Neural crest cell (in vitro differentiated cells): ENCODE results near the gene CHTF18. TPM values are rescaled to one million over a fixed set of nuclear protein-coding genes. Genes with fewer than 3 reads are reported as not detected.

ENCODE experiments used
- DNase-seq: peaks from one replicate; pipeline ENCODE4 v3.0.0; 2021; ENCODE audit warnings: low read depth, mixed read lengths, low spot score
- H3K27ac Mint-ChIP-seq: one replicate; pipeline ENCODE4 v1.8.0; 2021; ENCODE audit warnings: mild to moderate bottlenecking, mixed read lengths; ENCODE audit not compliant: unreplicated experiment
- H3K27me3 Mint-ChIP-seq: 2 replicates; pipeline ENCODE4 v1.8.0; 2021; ENCODE audit warnings: low read depth, mild to moderate bottlenecking, mixed read lengths
- H3K36me3 Mint-ChIP-seq: 2 replicates; pipeline ENCODE4 v1.8.0; 2021; ENCODE audit warnings: low read depth, mild to moderate bottlenecking, mixed read lengths
- H3K4me1 Mint-ChIP-seq: 2 replicates; pipeline ENCODE4 v1.8.0; 2021; ENCODE audit warnings: mixed read lengths
- H3K4me3 Mint-ChIP-seq: one replicate; pipeline ENCODE4 v1.8.0; 2021; ENCODE audit warnings: mild to moderate bottlenecking, mixed read lengths
- H3K9me3 Mint-ChIP-seq: 2 replicates; pipeline ENCODE4 v1.8.0; 2021; ENCODE audit warnings: mixed read lengths
- CTCF ChIP-seq: fragments of 200-600 bp; sonication (generic); conservative IDR thresholded peaks from 2 replicates; pipeline ENCODE4 v1.5.0; 2021; ENCODE audit warnings: antibody characterized with exemption, mild to moderate bottlenecking
- total RNA-seq: library from RNA; stranded (reverse); gene quantifications from 2 replicates; pipeline ENCODE4 v1.2.1, GENCODE V29; 2021

CHTF18 gene
- total RNA-seq, 1 donor from 2014 or later = 169 TPM

- Mint-ChIP-seq H3K9me3 (no peaks in the 10 kb centered on the region), H3K27me3 (no peaks in the 10 kb centered on the region), H3K4me3 (peak overlapping the region; percentile 71), H3K36me3 (no peaks in the 10 kb centered on the region), H3K4me1 (no peaks in the 10 kb centered on the region), H3K27ac (no peak overlapping the region)
- DNase-seq = no peak
- TF ChIP-seq CTCF = no peak
Measured at GRCh38 chr16:784431-784830, 4.0 kb upstream of the CHTF18 start.

- no peak overlapping the region for H3K27ac Mint-ChIP-seq
- peak; percentile 89 for TF ChIP-seq CTCF
- H3K9me3 Mint-ChIP-seq = no peaks in the 10 kb centered on the region
- H3K27me3 Mint-ChIP-seq = no peaks in the 10 kb centered on the region
- peak; percentile 71 for DNase-seq
- no peaks in the 10 kb centered on the region for H3K4me1 Mint-ChIP-seq
- no peaks in the 10 kb centered on the region for H3K36me3 Mint-ChIP-seq
- H3K4me3 Mint-ChIP-seq = peak overlapping the region; percentile 71
Measured at GRCh38 chr16:785563-786535, 2.6 kb upstream of the CHTF18 start.

GRCh38 chr16:787321-787966 lies 976 bp upstream of the CHTF18 start:
- peak overlapping the region; percentile 87 for H3K4me3 Mint-ChIP-seq
- no peaks in the 10 kb centered on the region for H3K27me3 Mint-ChIP-seq
- peaks cover 5% of the 10 kb centered on the region for H3K36me3 Mint-ChIP-seq
- H3K9me3 Mint-ChIP-seq = no peaks in the 10 kb centered on the region
- H3K27ac Mint-ChIP-seq = no peak overlapping the region
- H3K4me1 Mint-ChIP-seq = no peaks in the 10 kb centered on the region
- no peak for TF ChIP-seq CTCF
- no peak for DNase-seq

GRCh38 chr16:787978-788398 lies 432 bp upstream of the CHTF18 start, which contains the start of gene RPUSD1:
TSS of gene RPUSD1 (minus strand) at chr16:788381. CDS start at chr16:787737, 644 bp downstream.
- no peaks in the 10 kb centered on the region for H3K9me3 Mint-ChIP-seq
- DNase-seq = no peak
- no peak for TF ChIP-seq CTCF
- H3K27ac Mint-ChIP-seq = no peak within 1 kb of the TSS
- H3K27me3 Mint-ChIP-seq = no peaks in the 10 kb centered on the region
- peak within 1 kb of the TSS; percentile 87 for H3K4me3 Mint-ChIP-seq
- no peaks in the 10 kb centered on the region for H3K4me1 Mint-ChIP-seq
- H3K36me3 Mint-ChIP-seq = peaks cover 5% of the 10 kb centered on the region

GRCh38 chr16:789191-789850 lies 901 bp downstream of the CHTF18 start:
- no peak for DNase-seq
- Mint-ChIP-seq H3K4me1 (no peaks in the 10 kb centered on the region), H3K27me3 (no peaks in the 10 kb centered on the region), H3K36me3 (peaks cover 5% of the 10 kb centered on the region), H3K4me3 (peak overlapping the region; percentile 70), H3K9me3 (no peaks in the 10 kb centered on the region), H3K27ac (no peak overlapping the region)
- TF ChIP-seq CTCF = no peak
